ENCODE data around the gene PNMA6A.

- no peak for TF ChIP-seq EZH2 (IDR thresholded peaks at IDR 0.05; ENCODE audit: low read length)
- TF ChIP-seq, protein P1, sequence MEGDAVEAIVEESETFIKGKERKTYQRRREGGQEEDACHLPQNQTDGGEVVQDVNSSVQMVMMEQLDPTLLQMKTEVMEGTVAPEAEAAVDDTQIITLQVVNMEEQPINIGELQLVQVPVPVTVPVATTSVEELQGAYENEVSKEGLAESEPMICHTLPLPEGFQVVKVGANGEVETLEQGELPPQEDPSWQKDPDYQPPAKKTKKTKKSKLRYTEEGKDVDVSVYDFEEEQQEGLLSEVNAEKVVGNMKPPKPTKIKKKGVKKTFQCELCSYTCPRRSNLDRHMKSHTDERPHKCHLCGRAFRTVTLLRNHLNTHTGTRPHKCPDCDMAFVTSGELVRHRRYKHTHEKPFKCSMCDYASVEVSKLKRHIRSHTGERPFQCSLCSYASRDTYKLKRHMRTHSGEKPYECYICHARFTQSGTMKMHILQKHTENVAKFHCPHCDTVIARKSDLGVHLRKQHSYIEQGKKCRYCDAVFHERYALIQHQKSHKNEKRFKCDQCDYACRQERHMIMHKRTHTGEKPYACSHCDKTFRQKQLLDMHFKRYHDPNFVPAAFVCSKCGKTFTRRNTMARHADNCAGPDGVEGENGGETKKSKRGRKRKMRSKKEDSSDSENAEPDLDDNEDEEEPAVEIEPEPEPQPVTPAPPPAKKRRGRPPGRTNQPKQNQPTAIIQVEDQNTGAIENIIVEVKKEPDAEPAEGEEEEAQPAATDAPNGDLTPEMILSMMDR (optimal IDR thresholded peaks at IDR 0.05 in 1 of 3, IDR thresholded peaks at IDR 0.05 in 1 of 3, conservative IDR thresholded peaks at IDR 0.05 in 1 of 3; ENCODE audit: extremely low read depth in 1 of 3, insufficient read depth in 2 of 3, low read length in 3 of 3), result no peak
Observed at GRCh38 chrX:153064061-153064460, 8.2 kb upstream of the PNMA6A start.

Data from keratinocyte (primary cell).